SU-DHL-6 (cell line): ENCODE measurements around the gene CCN2.

Experiments used
- H2AFZ ChIP-seq: fragments of 200-600 bp; sonication (generic); 2 replicates; pipeline ENCODE4 v1.6.1; 2014; ENCODE audit warnings: low read depth, mild to moderate bottlenecking, moderate library complexity, mixed read lengths, antibody characterized with exemption, low read length; ENCODE audit not compliant: severe bottlenecking
- H3F3A ChIP-seq: fragments of 200-600 bp; shearing (Covaris generic); 2 replicates; pipeline ENCODE4 v1.6.0; 2016; ENCODE audit warnings: antibody characterized with exemption, mild to moderate bottlenecking; ENCODE audit not compliant: insufficient read depth
- H3K27ac ChIP-seq: fragments of 200-600 bp; sonication (generic); 2 replicates; pipeline ENCODE4 v1.5.1; 2016; ENCODE audit warnings: low read depth, mild to moderate bottlenecking, low read length, moderate library complexity, mixed read lengths
- H3K27me3 ChIP-seq: fragments of 200-600 bp; sonication (generic), shearing (Covaris generic); 2 replicates; pipeline ENCODE4 v1.6.0; 2014; ENCODE audit warnings: mild to moderate bottlenecking, low read length
- H3K36me3 ChIP-seq: fragments of 200-600 bp; sonication (generic); 2 replicates; pipeline ENCODE4 v1.6.1; 2014; ENCODE audit warnings: mild to moderate bottlenecking, low read length, mixed read lengths
- H3K4me2 ChIP-seq: fragments of 300-600, 200-600 bp; shearing (Covaris generic), sonication (generic); 2 replicates; pipeline ENCODE4 v1.6.0; 2014; ENCODE audit warnings: low read length, low read depth, mild to moderate bottlenecking; ENCODE audit not compliant: poor library complexity, severe bottlenecking
- H3K4me3 ChIP-seq: fragments of 200-600 bp; sonication (generic); 2 replicates; pipeline ENCODE4 v1.5.1; 2014; ENCODE audit warnings: antibody characterized with exemption, low read length, mild to moderate bottlenecking, mixed read lengths; ENCODE audit not compliant: insufficient read depth, poor library complexity, severe bottlenecking
- H3K79me2 ChIP-seq: fragments of 200-600 bp; sonication (generic); 2 replicates; pipeline ENCODE4 v1.6.1; 2014; ENCODE audit warnings: mild to moderate bottlenecking, low read length, moderate library complexity; ENCODE audit not compliant: insufficient read depth
- H3K9ac ChIP-seq: fragments of 200-600 bp; sonication (generic); 2 replicates; pipeline ENCODE4 v1.7.0; 2014; ENCODE audit warnings: mild to moderate bottlenecking, low read length
- H3K9me2 ChIP-seq: fragments of 200-600 bp; sonication (generic); replicated peaks from 2 replicates; pipeline ENCODE4 v1.6.1; 2014; ENCODE audit warnings: low read length; ENCODE audit not compliant: insufficient read depth
- H3K9me3 ChIP-seq: fragments of 200-600 bp; sonication (generic); 2 replicates; pipeline ENCODE4 v1.6.1; 2014; ENCODE audit warnings: low read length, mixed read lengths; ENCODE audit not compliant: insufficient read depth
- H4K20me1 ChIP-seq: fragments of 200-600 bp; sonication (generic); 2 replicates; pipeline ENCODE4 v1.6.1; 2014; ENCODE audit warnings: low read depth, mild to moderate bottlenecking, antibody characterized with exemption, low read length, moderate library complexity, mixed read lengths
- CTCF ChIP-seq: fragments of 200-600 bp; sonication (generic); IDR thresholded peaks from one replicate; pipeline ENCODE4 v1.5.1; 2017; ENCODE audit warnings: antibody characterized with exemption, mild to moderate bottlenecking, low read length, moderate library complexity; ENCODE audit not compliant: insufficient read depth, poor library complexity, severe bottlenecking
- EZH2phosphoT487 ChIP-seq: fragments of 200-600 bp; sonication (generic), shearing (Covaris generic); conservative IDR thresholded peaks from 2 replicates; pipeline ENCODE4 v1.6.1; 2018; ENCODE audit warnings: mild to moderate bottlenecking, antibody characterized with exemption, low read length, moderate library complexity, mixed read lengths

CCN2 gene

GRCh38 chr6:131936156-131936555 lies 15.0 kb downstream of the CCN2 start:
- no peak for TF ChIP-seq CTCF
- no peak for TF ChIP-seq EZH2phosphoT487

GRCh38 chr6:131931063-131931750 lies 20.0 kb downstream of the CCN2 start:
- Histone ChIP-seq H4K20me1 (no peaks in the 10 kb centered on the region), H3K4me2 (no peak overlapping the region)

More at GRCh38 chr6:131936156-131936555, 15.0 kb downstream of the CCN2 start:
- Histone ChIP-seq H3K79me2 (no peaks in the 10 kb centered on the region), H3K36me3 (no peaks in the 10 kb centered on the region), H3F3A (no peaks in the 10 kb centered on the region), H2AFZ (no peak overlapping the region), H3K9me2 (no peaks in the 10 kb centered on the region), H3K4me3 (no peak overlapping the region), H3K4me2 (no peak overlapping the region), H3K9me3 (no peaks in the 10 kb centered on the region), H3K27me3 (no peaks in the 10 kb centered on the region), H3K27ac (no peak overlapping the region), H4K20me1 (no peaks in the 10 kb centered on the region), H3K9ac (no peak overlapping the region)

GRCh38 chr6:131929976-131930375 lies 21.2 kb downstream of the CCN2 start:
- no peak overlapping the region for H3K4me3 ChIP-seq

More at GRCh38 chr6:131931063-131931750, 20.0 kb downstream of the CCN2 start:
- Histone ChIP-seq H3K36me3 (no peaks in the 10 kb centered on the region), H3K9me2 (no peaks in the 10 kb centered on the region), H3K9ac (no peak overlapping the region), H3K9me3 (no peaks in the 10 kb centered on the region), H3F3A (no peaks in the 10 kb centered on the region), H3K27ac (no peak overlapping the region), H3K27me3 (no peaks in the 10 kb centered on the region), H3K79me2 (no peaks in the 10 kb centered on the region), H3K4me3 (no peak overlapping the region), H2AFZ (no peak overlapping the region)
- no peak for TF ChIP-seq CTCF
- no peak for TF ChIP-seq EZH2phosphoT487

More at GRCh38 chr6:131929976-131930375, 21.2 kb downstream of the CCN2 start:
- Histone ChIP-seq H4K20me1 (no peaks in the 10 kb centered on the region), H3K9me3 (no peaks in the 10 kb centered on the region), H3K9ac (no peak overlapping the region), H3K36me3 (no peaks in the 10 kb centered on the region), H3K27me3 (no peaks in the 10 kb centered on the region), H2AFZ (no peak overlapping the region), H3K4me2 (no peak overlapping the region), H3F3A (no peaks in the 10 kb centered on the region), H3K79me2 (no peaks in the 10 kb centered on the region), H3K9me2 (no peaks in the 10 kb centered on the region), H3K27ac (no peak overlapping the region)
- TF ChIP-seq EZH2phosphoT487 (no peak), CTCF (no peak)
